Measurements from ENCODE around the gene POU4F1.

The POU4F1 gene

GRCh38 chr13:78592584-78592983 is 10.8 kb downstream of the POU4F1 start:
- peaks cover 61% of the 10 kb centered on the region for H3K27me3 ChIP-seq (ENCODE audit: control insufficient read depth, insufficient read depth, low read length)
- H3K36me3 ChIP-seq (ENCODE audit: control insufficient read depth, insufficient read depth, low read length): no peaks in the 10 kb centered on the region; the same call in 1 of the 2 replicates
- H3K4me1 ChIP-seq (ENCODE audit: control insufficient read depth, insufficient read depth, low read length): peaks cover 4% of the 10 kb centered on the region; the same call in 1 of the 2 replicates
- no CpG with 5 or more reads among the region's 6 CpGs for WGBS (ENCODE audit: insufficient coverage, insufficient read length)
- no peak for DNase-seq (ENCODE audit: low read depth, low spot score)
- H3K9me3 ChIP-seq (ENCODE audit: control insufficient read depth, insufficient read depth, low read length): no peaks in the 10 kb centered on the region
- no peak overlapping the region for H3K27ac ChIP-seq (ENCODE audit: low read length)
- H3K4me3 ChIP-seq (ENCODE audit: low read length): no peak overlapping the region

GRCh38 chr13:78589206-78589605 is 14.1 kb downstream of the POU4F1 start:
- DNase-seq (ENCODE audit: low read depth, low spot score): no peak

GRCh38 chr13:78587395-78587794 is 16.0 kb downstream of the POU4F1 start:
- no peaks in the 10 kb centered on the region; the same call in 1 of the 2 replicates for H3K9me3 ChIP-seq (ENCODE audit: control insufficient read depth, insufficient read depth, low read length)
- no peaks in the 10 kb centered on the region; the same call in 1 of the 2 replicates for H3K4me1 ChIP-seq (ENCODE audit: control insufficient read depth, insufficient read depth, low read length)
- H3K27ac ChIP-seq (ENCODE audit: low read length): no peak overlapping the region
- no peak overlapping the region for H3K4me3 ChIP-seq (ENCODE audit: low read length)
- peaks cover 17% of the 10 kb centered on the region for H3K27me3 ChIP-seq (ENCODE audit: control insufficient read depth, insufficient read depth, low read length)
- no CpG with 5 or more reads among the region's 18 CpGs for WGBS (ENCODE audit: insufficient coverage, insufficient read length)
- H3K36me3 ChIP-seq (ENCODE audit: control insufficient read depth, insufficient read depth, low read length): no peaks in the 10 kb centered on the region
- DNase-seq (ENCODE audit: low read depth, low spot score): no peak

More at GRCh38 chr13:78589206-78589605, 14.1 kb downstream of the POU4F1 start:
- H3K27ac ChIP-seq (ENCODE audit: low read length): no peak overlapping the region
- no CpG with 5 or more reads among the region's 7 CpGs for WGBS (ENCODE audit: insufficient coverage, insufficient read length)
- no peaks in the 10 kb centered on the region; the same call in 1 of the 2 replicates for H3K9me3 ChIP-seq (ENCODE audit: control insufficient read depth, insufficient read depth, low read length)
- H3K27me3 ChIP-seq (ENCODE audit: control insufficient read depth, insufficient read depth, low read length): peaks cover 34% of the 10 kb centered on the region
- H3K36me3 ChIP-seq (ENCODE audit: control insufficient read depth, insufficient read depth, low read length): no peaks in the 10 kb centered on the region
- H3K4me1 ChIP-seq (ENCODE audit: control insufficient read depth, insufficient read depth, low read length): no peaks in the 10 kb centered on the region; the same call in 1 of the 2 replicates
- H3K4me3 ChIP-seq (ENCODE audit: low read length): no peak overlapping the region

- Histone ChIP-seq H3K4me3 (ENCODE audit: low read length) (no peak overlapping the region), H3K27ac (ENCODE audit: low read length) (no peak overlapping the region), H3K27me3 (ENCODE audit: control insufficient read depth, insufficient read depth, low read length) (peaks cover 17% of the 10 kb centered on the region), H3K4me1 (ENCODE audit: control insufficient read depth, insufficient read depth, low read length) (no peaks in the 10 kb centered on the region; the same call in 1 of the 2 replicates), H3K9me3 (ENCODE audit: control insufficient read depth, insufficient read depth, low read length) (no peaks in the 10 kb centered on the region; the same call in 1 of the 2 replicates), H3K36me3 (ENCODE audit: control insufficient read depth, insufficient read depth, low read length) (no peaks in the 10 kb centered on the region)
- no CpG with 5 or more reads among the region's 21 CpGs for WGBS (ENCODE audit: insufficient coverage, insufficient read length)
- peak; percentile 91 for DNase-seq (ENCODE audit: low read depth, low spot score)
Measured at GRCh38 chr13:78586706-78587105, 16.6 kb downstream of the POU4F1 start.

- Histone ChIP-seq H3K27ac (ENCODE audit: low read length) (no peak overlapping the region), H3K4me3 (ENCODE audit: low read length) (no peak overlapping the region), H3K4me1 (ENCODE audit: control insufficient read depth, insufficient read depth, low read length) (no peaks in the 10 kb centered on the region), H3K27me3 (ENCODE audit: control insufficient read depth, insufficient read depth, low read length) (no peaks in the 10 kb centered on the region), H3K36me3 (ENCODE audit: control insufficient read depth, insufficient read depth, low read length) (no peaks in the 10 kb centered on the region), H3K9me3 (ENCODE audit: control insufficient read depth, insufficient read depth, low read length) (no peaks in the 10 kb centered on the region)
- no CpG with 5 or more reads among the region's 4 CpGs for WGBS (ENCODE audit: insufficient coverage, insufficient read length)
- no peak for DNase-seq (ENCODE audit: low read depth, low spot score)
Measured at GRCh38 chr13:78576261-78576660, 27.1 kb downstream of the POU4F1 start.

- H3K27me3 ChIP-seq (ENCODE audit: control insufficient read depth, insufficient read depth, low read length): no peaks in the 10 kb centered on the region
- no CpG with 5 or more reads among the region's 5 CpGs for WGBS (ENCODE audit: insufficient coverage, insufficient read length)
- H3K36me3 ChIP-seq (ENCODE audit: control insufficient read depth, insufficient read depth, low read length): no peaks in the 10 kb centered on the region
- H3K9me3 ChIP-seq (ENCODE audit: control insufficient read depth, insufficient read depth, low read length): no peaks in the 10 kb centered on the region
- no peaks in the 10 kb centered on the region for H3K4me1 ChIP-seq (ENCODE audit: control insufficient read depth, insufficient read depth, low read length)
- DNase-seq (ENCODE audit: low read depth, low spot score): no peak
- H3K4me3 ChIP-seq (ENCODE audit: low read length): no peak overlapping the region
- H3K27ac ChIP-seq (ENCODE audit: low read length): no peak overlapping the region
Measured at GRCh38 chr13:78572459-78572858, 30.9 kb downstream of the POU4F1 start.

GRCh38 chr13:78569029-78569428 is 34.3 kb downstream of the POU4F1 start:
- Histone ChIP-seq H3K4me3 (ENCODE audit: low read length) (no peak overlapping the region), H3K27ac (ENCODE audit: low read length) (no peak overlapping the region), H3K4me1 (ENCODE audit: control insufficient read depth, insufficient read depth, low read length) (no peaks in the 10 kb centered on the region), H3K27me3 (ENCODE audit: control insufficient read depth, insufficient read depth, low read length) (no peaks in the 10 kb centered on the region), H3K36me3 (ENCODE audit: control insufficient read depth, insufficient read depth, low read length) (no peaks in the 10 kb centered on the region), H3K9me3 (ENCODE audit: control insufficient read depth, insufficient read depth, low read length) (no peaks in the 10 kb centered on the region)
- DNase-seq (ENCODE audit: low read depth, low spot score): no peak
- WGBS (ENCODE audit: insufficient coverage, insufficient read length): no CpG with 5 or more reads among the region's 1 CpG

- DNase-seq (ENCODE audit: low read depth, low spot score): no peak
- Histone ChIP-seq H3K36me3 (ENCODE audit: control insufficient read depth, insufficient read depth, low read length) (no peaks in the 10 kb centered on the region), H3K27me3 (ENCODE audit: control insufficient read depth, insufficient read depth, low read length) (no peaks in the 10 kb centered on the region), H3K9me3 (ENCODE audit: control insufficient read depth, insufficient read depth, low read length) (no peaks in the 10 kb centered on the region), H3K4me3 (ENCODE audit: low read length) (no peak overlapping the region), H3K4me1 (ENCODE audit: control insufficient read depth, insufficient read depth, low read length) (no peaks in the 10 kb centered on the region), H3K27ac (ENCODE audit: low read length) (no peak overlapping the region)
- no CpG with 5 or more reads among the region's 5 CpGs for WGBS (ENCODE audit: insufficient coverage, insufficient read length)
Measured at GRCh38 chr13:78566631-78567030, 36.7 kb downstream of the POU4F1 start.

GRCh38 chr13:78562237-78562889 is 41.0 kb downstream of the POU4F1 start:
- Histone ChIP-seq H3K27ac (ENCODE audit: low read length) (no peak overlapping the region), H3K27me3 (ENCODE audit: control insufficient read depth, insufficient read depth, low read length) (peaks cover 1% of the 10 kb centered on the region; the same call in 1 of the 2 replicates), H3K9me3 (ENCODE audit: control insufficient read depth, insufficient read depth, low read length) (no peaks in the 10 kb centered on the region), H3K36me3 (ENCODE audit: control insufficient read depth, insufficient read depth, low read length) (no peaks in the 10 kb centered on the region), H3K4me1 (ENCODE audit: control insufficient read depth, insufficient read depth, low read length) (no peaks in the 10 kb centered on the region), H3K4me3 (ENCODE audit: low read length) (no peak overlapping the region)
- DNase-seq (ENCODE audit: low read depth, low spot score): no peak
- WGBS (ENCODE audit: insufficient coverage, insufficient read length): no CpG with 5 or more reads among the region's 5 CpGs

All from iPS DF 6.9 (cell line).